T47D (cell line): Measurements from ENCODE around the gene ANKLE2.

Experiments used
- DNase-seq, 2 experiments: peaks; one replicate each; pipeline versions ENCODE4 v3.0.0 to v3.0.0-alpha.2; 2011 to 2012; ENCODE audit warnings: low read depth in 1 of 2, low spot score in 1 of 2
- JUND ChIP-seq: IDR thresholded peaks from 2 replicates; pipeline ENCODE4 v1.6.1; 2012; ENCODE audit warnings: low read depth
- in situ Hi-C: cut with HindIII; loops from 2 replicates; pipeline ENCODE4 v1.10.0; 2016; ENCODE audit warnings: low sequenced_read_pairs, low pct_unique_long_range_greater_than_20kb

Gene ANKLE2

DNA sequence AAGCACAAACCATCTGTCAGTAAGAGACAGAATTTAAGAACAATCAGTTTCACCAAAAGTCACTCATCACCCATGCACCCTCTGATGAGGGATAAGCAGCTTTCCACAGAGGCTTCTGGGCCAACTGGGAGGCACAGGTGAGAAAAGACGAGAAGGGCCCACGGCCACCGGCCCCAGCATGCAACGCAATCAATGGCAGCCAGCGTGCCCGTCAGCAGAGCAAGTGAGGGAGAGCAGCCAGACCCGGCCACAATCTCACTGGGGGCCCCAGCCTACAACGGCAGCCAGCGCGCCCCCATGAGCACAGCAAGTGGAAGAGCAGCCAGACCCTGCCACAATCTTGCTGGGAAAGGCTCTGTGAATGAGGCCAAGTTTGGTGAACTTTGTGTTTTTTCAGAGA, 13.3 kb downstream of the ANKLE2 start:
- in situ Hi-C loops = no loop called here
- no peak for TF ChIP-seq JUND
- no peak for DNase-seq

DNA sequence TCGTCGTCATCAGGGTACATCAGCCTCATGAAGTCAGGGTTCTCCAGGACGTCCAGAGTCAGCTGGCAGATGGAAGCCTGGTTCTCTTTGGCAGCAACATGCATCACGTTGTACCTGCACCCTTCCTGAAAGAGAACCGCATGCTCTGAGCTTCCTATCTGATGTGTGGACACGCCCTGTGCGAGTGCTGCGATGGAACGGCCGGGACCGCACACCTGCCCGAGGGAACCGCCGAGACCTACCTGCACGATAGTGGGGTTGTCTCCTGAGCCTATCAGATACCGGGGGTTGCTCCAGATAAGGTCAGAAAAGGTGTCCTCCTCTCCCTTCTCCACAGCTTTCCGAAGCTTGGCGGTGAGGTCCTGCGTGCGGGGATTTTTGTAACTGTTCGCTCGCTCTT, 13.7 kb downstream of the ANKLE2 start:
- DNase-seq = no peak
- TF ChIP-seq JUND = no peak
- in situ Hi-C loops = no loop called here

DNA sequence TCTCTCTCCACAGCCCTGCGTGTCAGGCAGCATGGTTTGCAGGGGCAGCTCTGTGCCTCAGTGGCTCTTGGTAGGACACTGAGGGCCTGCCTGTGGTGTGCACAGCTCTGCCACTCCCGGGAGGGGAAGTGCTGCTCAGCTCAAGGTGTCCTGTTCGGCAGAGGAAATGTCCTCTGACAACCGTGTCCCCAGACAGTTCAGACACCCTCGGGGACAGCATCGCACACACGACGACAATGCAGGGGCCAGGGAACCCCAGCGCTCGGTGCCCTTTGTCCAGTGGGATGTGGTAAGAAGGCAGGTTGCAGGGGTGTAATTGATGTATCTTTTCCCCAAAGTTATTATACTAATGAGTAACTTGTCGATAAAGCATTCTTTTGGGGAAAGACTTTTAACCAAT, 14.2 kb downstream of the ANKLE2 start:
- in situ Hi-C loops = no loop called here
- TF ChIP-seq JUND = no peak

DNA sequence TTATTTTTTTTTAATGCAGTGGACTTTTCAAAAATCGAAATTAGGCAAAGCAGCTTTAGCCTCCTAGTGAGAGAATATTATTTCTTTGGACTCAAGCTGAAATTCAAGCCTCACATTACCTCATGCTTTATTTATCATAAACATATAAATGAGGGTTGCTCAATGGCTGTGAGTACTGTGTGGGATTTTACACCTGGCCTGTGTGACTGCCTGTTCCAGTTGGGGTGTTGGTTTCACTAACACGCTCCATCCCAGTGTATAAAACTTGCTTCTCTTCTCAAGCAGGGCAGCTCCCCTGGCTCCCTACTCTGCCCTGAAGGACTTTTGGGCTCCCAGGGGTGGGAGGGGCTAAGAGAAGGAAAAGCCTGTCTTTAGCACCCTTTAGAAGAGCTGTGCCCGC, 15.0 kb downstream of the ANKLE2 start:
- no peak for DNase-seq
- in situ Hi-C loops = no loop called here
- no peak for TF ChIP-seq JUND

More for the DNA sequence above, 14.2 kb downstream of the ANKLE2 start:
- DNase-seq = no peak

DNA sequence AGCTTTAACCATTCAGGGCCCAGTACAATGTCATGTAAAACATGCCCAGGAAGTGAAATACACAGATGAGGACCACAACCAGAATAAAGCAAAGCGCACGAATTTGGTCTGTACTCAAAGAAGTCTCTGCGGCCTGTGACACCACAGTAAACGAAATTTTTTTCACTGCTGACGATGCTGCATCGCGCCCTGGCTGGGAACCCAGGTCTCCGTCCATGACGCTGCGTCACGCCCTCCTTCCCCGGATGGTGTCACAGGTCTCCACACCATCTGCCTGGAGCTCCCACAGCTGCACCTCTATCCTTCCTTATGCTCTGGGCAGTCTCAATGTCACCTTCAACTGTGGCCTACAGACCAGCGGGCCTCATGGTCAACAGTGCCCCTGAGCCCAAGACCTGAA, 17.8 kb downstream of the ANKLE2 start:
- in situ Hi-C loops = no loop called here
- no peak for TF ChIP-seq JUND
- no peak for DNase-seq

DNA sequence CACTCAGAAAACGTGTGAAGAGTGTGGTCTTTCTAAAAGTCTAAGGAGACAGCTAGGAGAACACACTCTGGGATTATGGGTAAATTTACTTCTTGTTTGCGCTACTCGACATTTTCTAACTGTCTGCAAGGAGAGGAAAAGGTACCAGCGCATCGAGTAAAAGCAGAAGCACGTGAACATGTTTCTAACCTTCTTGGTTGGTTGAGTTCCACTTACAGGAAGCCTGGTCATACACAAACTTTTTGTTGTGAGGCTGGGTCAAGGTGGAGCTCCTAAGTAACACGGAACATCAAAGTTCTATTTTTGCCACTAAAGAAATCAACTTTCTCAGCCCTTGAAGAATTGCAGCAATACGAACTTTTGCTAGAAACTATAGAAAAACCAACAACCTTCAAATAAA, 20.0 kb downstream of the ANKLE2 start:
- TF ChIP-seq JUND = no peak
- in situ Hi-C loops = no loop called here
- DNase-seq = no peak

DNA sequence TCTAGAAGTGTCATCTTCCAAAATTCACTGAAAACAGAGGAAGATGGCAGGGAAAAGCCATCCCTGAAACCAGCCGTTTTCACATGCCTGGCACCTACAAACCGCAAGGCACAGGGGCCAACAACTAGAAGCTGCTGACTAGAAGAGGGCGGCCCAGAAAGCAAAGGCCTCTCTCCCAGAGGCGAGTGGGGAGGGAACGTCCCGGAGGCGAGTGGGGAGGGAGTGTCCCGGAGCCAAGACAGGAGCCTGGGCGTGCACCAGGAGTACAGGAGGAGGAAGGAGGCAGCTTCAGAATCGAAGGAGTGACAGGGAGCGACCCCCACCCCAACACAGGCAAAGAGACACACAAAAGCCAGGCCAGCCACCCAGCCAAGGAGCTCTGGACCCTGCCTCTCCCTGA, 21.0 kb downstream of the ANKLE2 start:
- no peak for TF ChIP-seq JUND
- in situ Hi-C loops = no loop called here
- DNase-seq = no peak

DNA sequence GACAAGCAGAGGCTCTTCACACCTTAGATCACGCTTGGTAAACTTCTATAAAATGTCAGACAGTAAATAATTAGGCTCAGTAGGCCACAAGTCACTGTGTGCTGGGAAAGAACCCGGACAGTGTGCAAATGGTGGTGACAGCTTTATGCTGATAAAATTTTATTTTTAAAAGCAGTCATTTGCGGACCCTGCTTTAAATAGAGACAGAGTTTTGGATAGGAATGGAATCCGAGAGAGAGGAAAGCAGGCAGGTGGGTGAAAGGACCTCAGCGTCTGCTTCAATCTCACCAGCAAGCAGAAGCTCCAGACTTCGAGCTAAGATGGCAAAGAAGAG, 21.4 kb downstream of the ANKLE2 start:
- DNase-seq = no peak
- no peak for TF ChIP-seq JUND
- in situ Hi-C loops = no loop called here

DNA sequence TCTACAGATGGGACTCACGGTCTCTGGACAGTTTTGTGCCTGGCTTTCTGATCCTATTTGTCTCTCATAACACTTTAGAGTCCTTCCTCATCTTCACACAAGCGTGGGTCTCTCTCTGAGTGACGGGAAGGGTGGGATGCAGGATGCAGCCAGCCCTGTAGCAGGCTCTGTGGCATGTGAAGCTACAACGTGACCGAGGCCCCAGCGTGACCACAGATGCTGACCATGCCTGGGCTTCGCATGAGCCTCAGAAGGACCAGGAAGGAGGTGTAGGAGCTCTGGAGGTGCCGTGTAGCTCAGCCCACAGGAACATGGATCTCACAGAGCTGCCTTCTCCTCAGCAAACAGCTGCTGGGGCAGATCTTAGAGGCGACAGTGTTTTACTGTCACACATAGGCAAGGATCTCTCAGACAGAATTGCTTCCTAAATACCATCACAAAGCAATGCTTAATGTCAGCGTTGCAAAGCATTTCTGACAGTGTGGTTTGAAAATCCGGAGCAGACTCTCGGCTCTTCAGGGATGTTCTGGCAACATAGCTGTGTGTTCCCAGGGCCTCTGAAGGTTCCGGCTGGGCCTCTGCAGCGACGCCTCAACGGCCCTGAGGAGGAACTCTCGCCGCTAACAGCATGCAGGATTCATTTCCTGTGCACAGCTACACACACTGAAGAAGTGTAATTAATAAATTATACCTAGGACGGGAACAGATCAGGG, 21.9 kb downstream of the ANKLE2 start:
- in situ Hi-C loops = no loop called here
- no peak for DNase-seq
- TF ChIP-seq JUND = no peak

DNA sequence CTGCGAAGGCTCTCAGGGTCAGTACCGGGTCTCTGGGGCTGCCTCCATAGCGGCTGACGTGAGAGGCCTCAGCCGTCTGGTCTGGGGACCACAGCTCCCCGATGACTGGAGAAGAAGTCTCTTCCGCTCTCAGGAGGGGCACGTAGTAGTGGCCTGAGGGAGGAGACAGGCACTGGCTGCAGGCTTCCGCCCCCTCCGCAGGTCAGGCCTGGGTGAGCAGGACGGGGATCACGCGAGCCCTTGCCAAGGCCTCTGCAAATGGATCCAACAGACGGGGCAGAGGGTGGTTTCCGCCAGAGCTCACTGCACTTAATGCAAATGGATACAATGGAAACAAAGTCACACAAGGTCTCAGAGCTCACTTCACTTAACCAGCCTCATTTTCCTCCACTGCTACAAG, 24.7 kb downstream of the ANKLE2 start:
- TF ChIP-seq JUND = no peak
- DNase-seq = no peak
- in situ Hi-C loops = no loop called here

DNA sequence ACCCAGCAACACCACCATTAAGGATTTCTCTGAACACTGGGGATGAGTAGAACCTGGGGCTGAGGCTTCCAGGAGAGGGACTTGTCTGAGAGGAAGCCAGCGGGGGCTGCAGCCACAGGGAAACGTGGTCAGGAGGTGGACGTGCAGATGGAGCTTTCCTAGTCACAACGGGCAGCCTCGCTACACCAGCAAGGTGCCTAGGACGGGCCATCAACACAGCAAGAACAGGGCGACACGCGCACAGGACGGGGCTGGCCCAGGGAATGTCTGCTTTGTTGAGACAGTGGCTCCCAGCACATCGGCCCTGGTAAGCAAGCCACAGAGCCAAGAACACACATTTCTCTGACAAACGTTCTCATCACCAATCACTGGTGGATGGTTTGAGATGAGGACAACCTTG, 25.3 kb downstream of the ANKLE2 start:
- DNase-seq = no peak
- in situ Hi-C loops = no loop called here
- no peak for TF ChIP-seq JUND

DNA sequence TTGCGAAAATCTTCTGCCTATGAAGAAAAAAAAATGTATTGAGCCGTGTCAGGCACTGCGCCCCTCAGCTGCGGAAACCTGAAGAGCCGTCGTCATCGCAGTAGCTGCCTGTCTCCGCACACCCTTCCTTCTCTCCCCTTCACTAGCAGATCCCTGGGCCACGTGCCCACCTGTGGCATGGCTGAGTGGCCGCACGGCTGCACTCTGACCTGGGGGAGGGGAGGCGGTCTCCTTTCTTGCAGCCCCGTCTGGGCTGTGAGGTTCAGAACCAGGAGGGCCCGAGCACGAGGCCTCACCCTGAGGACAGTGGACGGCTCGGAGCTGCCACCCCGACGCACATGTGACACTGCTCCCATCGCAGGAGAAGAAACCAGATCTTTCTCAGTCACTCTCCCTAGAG, 26.1 kb downstream of the ANKLE2 start:
- in situ Hi-C loops = no loop called here
- TF ChIP-seq JUND = no peak
- no peak for DNase-seq

DNA sequence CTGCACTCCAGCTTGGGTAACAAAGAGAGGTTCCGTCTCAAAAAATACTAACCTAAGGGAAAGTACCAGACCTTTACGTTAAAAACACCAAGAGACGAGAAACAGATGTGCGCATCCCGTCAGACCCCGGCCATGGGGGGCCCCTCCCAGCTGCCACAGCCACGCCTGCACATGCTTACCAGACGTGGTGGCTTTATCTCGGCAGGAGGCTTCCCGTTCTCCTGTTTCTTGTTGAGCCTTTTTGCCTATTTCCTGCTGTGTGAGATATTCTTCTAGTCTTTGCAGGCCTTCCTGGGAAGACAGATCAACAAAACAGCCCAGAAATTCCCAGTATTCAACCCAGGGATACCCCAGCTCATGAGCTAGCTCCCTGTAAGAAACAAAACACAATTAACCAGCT, 27.4 kb downstream of the ANKLE2 start:
- in situ Hi-C loops = no loop called here
- no peak for TF ChIP-seq JUND
- no peak for DNase-seq

DNA sequence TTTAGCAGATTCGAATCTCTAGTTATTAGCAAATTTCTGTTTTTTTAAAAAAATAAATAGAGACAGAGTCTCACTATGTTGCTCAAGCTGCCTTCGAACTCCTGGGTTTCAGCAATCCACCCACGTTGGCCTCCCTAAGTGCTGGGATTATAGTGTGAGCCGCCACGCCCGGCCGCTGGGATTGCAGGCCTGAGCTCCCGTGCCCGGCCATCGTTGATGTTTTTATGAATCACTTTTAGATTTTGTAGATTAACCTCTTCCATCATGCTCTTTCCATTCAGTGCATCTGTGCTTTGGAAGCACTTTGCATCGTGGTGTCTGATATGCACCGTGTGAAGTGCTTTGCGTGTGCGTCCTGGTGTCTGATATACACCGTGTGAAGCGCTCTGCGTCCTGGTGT, 30.1 kb downstream of the ANKLE2 start:
- in situ Hi-C loops = no loop called here
- TF ChIP-seq JUND = no peak
- no peak for DNase-seq
